Naive thymus-derived CD4-positive, alpha-beta T cell (primary cell): ENCODE measurements around the gene SNED1. TPM values are rescaled to one million over a fixed set of nuclear protein-coding genes. Genes with fewer than 3 reads are reported as not detected.

Source experiments
- ATAC-seq: fragments of 150-1000 bp; cut with Tn5 transposase; 2 replicates; pipeline ENCODE4 v1.10.0; 2021; ENCODE audit warnings: mild to moderate bottlenecking, moderate library complexity
- CTCF ChIA-PET: fragments of 350-600 bp; sonication (Branson Sonifier 250); formaldehyde crosslinking; loops from one replicate; lab custom pipeline; 2021; ENCODE audit warnings: antibody characterized with exemption; lab: Charles Lee
- POLR2A ChIA-PET: fragments of 350-600 bp; sonication (Branson Sonifier 250); formaldehyde crosslinking; loops from one replicate; lab custom pipeline; 2021; ENCODE audit warnings: antibody characterized with exemption, inconsistent platforms; lab: Charles Lee
- DNase-seq, 9 donors: peaks; one replicate each; pipeline versions ENCODE4 v3.0.0 to v3.0.0-alpha.2; 2020 to 2022; ENCODE audit warnings: mixed read lengths in 1 of 9
- H3K27ac ChIP-seq: one replicate; pipeline ENCODE4 v1.7.0; 2013; ENCODE audit warnings: mild to moderate bottlenecking, low read depth, low read length, moderate library complexity
- H3K27me3 ChIP-seq, 2 donors: one replicate each; pipeline ENCODE4 v1.7.0; 2013; ENCODE audit warnings: low read length in 2 of 2, mild to moderate bottlenecking in 2 of 2, moderate library complexity in 2 of 2; ENCODE audit not compliant: control insufficient read depth in 2 of 2, insufficient read depth in 2 of 2
- H3K36me3 ChIP-seq, 3 experiments: 1 replicate in 2 of 3; 2 replicates in 1 of 3; pipeline ENCODE4 v1.7.0; 2013; ENCODE audit warnings: low read length in 3 of 3, mild to moderate bottlenecking in 3 of 3, moderate library complexity in 1 of 3; ENCODE audit not compliant: insufficient read depth in 3 of 3, control insufficient read depth in 2 of 3
- H3K4me1 ChIP-seq, 2 donors: one replicate each; pipeline ENCODE4 v1.7.0; 2013; ENCODE audit warnings: low read length in 2 of 2, mild to moderate bottlenecking in 2 of 2, moderate library complexity in 1 of 2; ENCODE audit not compliant: control insufficient read depth in 2 of 2, insufficient read depth in 2 of 2
- H3K4me3 ChIP-seq: 2 replicates; pipeline ENCODE4 v1.7.0; 2013; ENCODE audit warnings: mild to moderate bottlenecking, low read length
- H3K9me3 ChIP-seq, 3 experiments: 1 replicate in 2 of 3; 2 replicates in 1 of 3; pipeline ENCODE4 v1.7.0; 2013; ENCODE audit warnings: low read length in 3 of 3; ENCODE audit not compliant: control insufficient read depth in 2 of 3
- H3K27ac Mint-ChIP-seq, 9 donors: one replicate each; pipeline ENCODE4 v1.8.0; 2020 to 2022; ENCODE audit warnings: mixed read lengths in 9 of 9, mild to moderate bottlenecking in 8 of 9, moderate library complexity in 5 of 9, inconsistent platforms in 2 of 9
- H3K27me3 Mint-ChIP-seq, 5 donors: one replicate each; pipeline ENCODE4 v1.8.0; 2021 to 2022; ENCODE audit warnings: mixed read lengths in 5 of 5, mild to moderate bottlenecking in 1 of 5
- H3K36me3 Mint-ChIP-seq, 5 donors: one replicate each; pipeline ENCODE4 v1.8.0; 2020 to 2022; ENCODE audit warnings: mixed read lengths in 5 of 5, mild to moderate bottlenecking in 3 of 5, inconsistent platforms in 1 of 5
- H3K4me1 Mint-ChIP-seq, 7 donors: one replicate each; pipeline ENCODE4 v1.8.0; 2020 to 2022; ENCODE audit warnings: mixed read lengths in 7 of 7, mild to moderate bottlenecking in 3 of 7, inconsistent platforms in 1 of 7
- H3K4me3 Mint-ChIP-seq, 10 donors: one replicate each; pipeline ENCODE4 v1.8.0; 2020 to 2022; ENCODE audit warnings: mild to moderate bottlenecking in 10 of 10, mixed read lengths in 10 of 10, moderate library complexity in 6 of 10, inconsistent platforms in 2 of 10
- H3K9me3 Mint-ChIP-seq, 11 donors: one replicate each; pipeline ENCODE4 v1.8.0; 2020 to 2022; ENCODE audit warnings: mixed read lengths in 11 of 11, mild to moderate bottlenecking in 4 of 11, inconsistent platforms in 1 of 11, moderate library complexity in 1 of 11
- intact Hi-C, 2 donors: fragments of 100-400 bp; cut with micrococcal nuclease; formaldehyde crosslinking; loops; one replicate each; pipeline ENCODE4 v1.15.1; 2023
- polyA plus RNA-seq, 2 donors: library from polyadenylated mRNA; unstranded; fragments of 300-500 nt; fragmentation: Illumina TruSeq; gene quantifications; one replicate each; pipeline ENCODE4 v1.2.3, GENCODE V29; 2021
- total RNA-seq, 6 experiments: library from RNA in 5 of 6; stranded (reverse) in 5 of 6; gene quantifications; 1 replicate in 5 of 6; 2 replicates in 1 of 6; pipeline ENCODE4 v1.2.3 and lab custom pipeline; 2021 to 2026

Gene SNED1
- total and polyA plus RNA-seq, 7 experiments from 2014 or later, result 1.0 to 120 (median 32.9) TPM

DNA sequence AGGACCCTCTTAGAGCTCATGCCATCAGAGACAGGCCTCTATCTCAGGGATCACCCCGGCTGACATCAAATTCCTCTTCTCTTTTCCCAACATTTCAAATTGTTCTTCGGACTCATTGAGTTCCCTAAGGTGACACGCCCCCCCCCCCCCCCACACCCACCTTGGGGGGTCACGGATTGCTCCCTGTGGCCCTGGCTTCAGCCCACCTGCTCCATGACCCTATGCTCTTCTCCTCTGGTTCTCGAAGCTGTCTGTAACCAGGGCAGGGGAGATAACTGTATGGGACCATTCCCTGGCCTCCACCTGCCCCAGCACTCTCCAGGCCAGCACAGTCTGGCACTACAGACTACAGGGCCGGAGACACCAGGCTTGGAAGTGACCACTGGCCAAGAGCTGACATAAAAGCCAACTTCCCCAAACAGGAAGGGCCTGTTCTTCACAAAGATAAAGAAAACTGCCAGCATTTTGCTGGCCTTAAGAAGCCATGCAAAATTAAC is 96.6 kb downstream of the SNED1 start:
- intact Hi-C loops, result loop anchor here in 1 of 2 donors (1.0 to 10.0 kb wide), 4 partner anchors 8 to 520 kb away; no protein-coding TSS in a partner anchor
- Histone ChIP-seq H3K9me3 (no peaks in the 10 kb centered on the region), H3K4me1 (peaks cover 28 to 49% of the 10 kb centered on the region in 2 donors), H3K27me3 (no peaks in the 10 kb centered on the region), H3K27ac (peak overlapping the region; percentile 32), H3K4me3 (peak overlapping the region; percentile 15), H3K36me3 (peaks cover 12 to 81% (median 35%) of the 10 kb centered on the region in 3 experiments)
- Mint-ChIP-seq H3K4me3 (peak overlapping the region in 6 of 10 donors; percentile 29 to 94 (median 70)), H3K27me3 (no peaks in the 10 kb centered on the region), H3K9me3 (peaks cover 0 to 9% (median 0%) of the 10 kb centered on the region in 11 donors), H3K4me1 (peaks cover 40 to 85% (median 78%) of the 10 kb centered on the region in 7 donors), H3K36me3 (peaks cover 20 to 80% (median 40%) of the 10 kb centered on the region in 5 donors), H3K27ac (peak overlapping the region; percentile 38 to 99 (median 91))
- CTCF ChIA-PET, result interaction anchor here (0.5 to 1.8 kb wide), 5 partner anchors 9 to 416 kb away, joined by 4 to 7 read pairs (median 6); no protein-coding TSS in a partner anchor
- POLR2A ChIA-PET, result interaction anchor here (0.7 to 7.1 kb wide), 11 partner anchors 8 to 196 kb away, joined by 3 to 145 read pairs (median 4); partner anchors contain the start of genes MTERF4, PASK and PPP1R7
- ATAC-seq (no peak), DNase-seq (no peak)

DNA sequence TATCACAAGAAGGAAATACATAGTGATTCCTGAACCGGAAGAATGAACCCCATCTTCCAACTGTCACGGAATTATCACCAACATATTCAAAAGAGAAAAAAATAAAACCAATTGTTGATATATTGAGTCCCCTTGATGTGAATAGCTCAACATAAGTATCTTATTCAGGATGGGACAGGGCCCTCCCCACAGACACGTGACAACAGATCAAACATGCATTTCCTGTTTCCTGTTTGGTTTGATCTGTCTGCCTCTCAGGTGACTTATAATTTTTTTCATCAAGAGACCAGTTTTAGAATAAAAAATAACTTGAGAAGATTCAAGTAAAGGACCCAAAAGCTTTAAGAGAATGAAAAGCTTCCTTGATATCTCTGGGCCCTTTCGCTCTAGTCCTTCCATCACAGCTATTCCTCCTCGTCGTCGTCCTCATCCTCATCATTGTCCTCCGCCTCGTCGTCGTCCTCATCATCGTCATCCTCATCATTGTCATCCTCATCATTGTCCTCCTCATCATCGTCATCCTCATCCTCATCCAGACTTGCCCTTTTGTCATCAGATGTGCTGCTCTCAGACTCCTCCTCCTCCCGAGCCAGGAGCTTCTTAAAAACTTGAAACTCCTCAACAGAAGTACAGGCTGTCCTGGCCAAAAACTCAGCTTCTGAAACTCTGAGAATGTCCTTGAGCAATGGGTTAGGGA is 97.3 kb downstream of the SNED1 start:
- H3K4me3 Mint-ChIP-seq, result peak overlapping the region; percentile 54 to 94 (median 72)
- peak; percentile 96 for ATAC-seq

DNA sequence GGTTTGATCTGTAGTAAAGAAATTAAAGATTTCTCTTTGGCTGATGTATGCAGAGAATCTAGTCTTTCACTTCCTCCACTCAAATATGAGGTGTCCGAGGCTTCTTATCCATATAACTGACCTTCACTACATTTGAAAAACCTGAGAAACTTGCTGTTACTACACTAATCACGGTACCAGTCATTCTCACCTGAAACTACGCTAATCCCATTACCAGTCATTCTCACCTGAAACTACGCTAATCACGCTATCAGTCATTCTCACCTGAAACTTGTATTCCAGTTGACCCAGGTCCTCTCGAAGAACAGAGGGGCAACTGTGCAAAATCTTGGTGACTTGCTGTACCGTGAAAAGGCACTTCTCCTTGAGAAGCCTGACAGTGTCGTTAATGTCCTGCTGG is 98.6 kb downstream of the SNED1 start:
- Mint-ChIP-seq H3K4me1 (peaks cover 42 to 85% (median 79%) of the 10 kb centered on the region in 7 donors), H3K9me3 (peaks cover 0 to 9% (median 0%) of the 10 kb centered on the region in 11 donors), H3K27me3 (no peaks in the 10 kb centered on the region), H3K4me3 (peak overlapping the region in 4 of 10 donors; percentile 54 to 94 (median 62)), H3K36me3 (peaks cover 20 to 67% (median 40%) of the 10 kb centered on the region in 5 donors), H3K27ac (peak overlapping the region in 8 of 9 donors; percentile 45 to 99 (median 92))
- ChIA-PET CTCF (interaction anchor here (0.6 kb wide), 1 partner anchor 97 kb away, joined by 4 read pairs; no protein-coding TSS in a partner anchor), POLR2A (interaction anchor here (1.6 to 7.1 kb wide), 3 partner anchors 10 to 53 kb away, joined by 7 to 145 read pairs (median 30); partner anchors contain the start of genes MTERF4, PASK and PPP1R7)
- Histone ChIP-seq H3K4me1 (peaks cover 35 to 58% of the 10 kb centered on the region in 2 donors), H3K27ac (no peak overlapping the region), H3K4me3 (no peak overlapping the region), H3K27me3 (no peaks in the 10 kb centered on the region), H3K9me3 (no peaks in the 10 kb centered on the region), H3K36me3 (peaks cover 12 to 70% (median 28%) of the 10 kb centered on the region in 3 experiments)
- intact Hi-C loops, result loop anchor here in 1 of 2 donors (10.0 kb wide), 1 partner anchor 518 kb away; no protein-coding TSS in a partner anchor
- ATAC-seq (no peak), DNase-seq (no peak)

More for the DNA sequence above, 97.3 kb downstream of the SNED1 start:
- peaks cover 0 to 9% (median 0%) of the 10 kb centered on the region in 11 donors for H3K9me3 Mint-ChIP-seq
- H3K27ac ChIP-seq, result peak overlapping the region; percentile 46
- H3K36me3 ChIP-seq, result peaks cover 12 to 81% (median 35%) of the 10 kb centered on the region in 3 experiments
- peaks cover 20 to 76% (median 40%) of the 10 kb centered on the region in 5 donors for H3K36me3 Mint-ChIP-seq
- DNase-seq, result peak in 7 of 9 donors; percentile 71 to 84 (median 77)
- ChIA-PET POLR2A (interaction anchor here (0.8 to 7.1 kb wide), 9 partner anchors 9 to 87 kb away, joined by 3 to 145 read pairs (median 4); partner anchors contain the start of genes MTERF4, PASK and PPP1R7), CTCF (interaction anchor here (0.5 to 1.8 kb wide), 8 partner anchors 10 to 415 kb away, joined by 3 to 7 read pairs (median 5); partner anchors contain the start of gene PASK)
- intact Hi-C loops, result loop anchor here in 1 of 2 donors (1.0 to 10.0 kb wide), 4 partner anchors 8 to 519 kb away; no protein-coding TSS in a partner anchor
- H3K27me3 ChIP-seq, result no peaks in the 10 kb centered on the region
- H3K27ac Mint-ChIP-seq, result peak overlapping the region; percentile 46 to 99 (median 95)
- peaks cover 40 to 88% (median 81%) of the 10 kb centered on the region in 7 donors for H3K4me1 Mint-ChIP-seq
- H3K9me3 ChIP-seq, result no peaks in the 10 kb centered on the region
- peak overlapping the region; percentile 15 for H3K4me3 ChIP-seq
- H3K27me3 Mint-ChIP-seq, result no peaks in the 10 kb centered on the region
- H3K4me1 ChIP-seq, result peaks cover 28 to 50% of the 10 kb centered on the region in 2 donors

DNA sequence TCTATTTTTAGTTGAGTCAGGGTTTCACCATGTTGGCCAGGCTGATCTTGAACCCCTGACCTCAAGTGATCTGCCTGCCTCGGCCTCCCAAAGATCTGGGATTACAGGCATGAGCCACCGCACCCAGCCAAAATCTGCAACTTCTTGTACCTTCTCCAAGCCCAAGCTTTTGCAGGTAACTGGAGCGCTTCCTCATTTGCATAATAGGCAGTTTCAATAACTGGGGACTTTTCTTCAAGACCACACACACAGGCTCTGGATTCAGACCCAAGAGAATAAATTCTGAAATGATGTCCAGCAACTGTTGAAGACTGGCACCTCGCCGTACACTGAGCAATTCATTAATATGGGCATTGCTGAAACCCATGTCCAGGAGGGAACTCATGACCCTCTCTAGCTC is 100.8 kb downstream of the SNED1 start:
- Histone ChIP-seq H3K36me3 (peaks cover 12 to 53% (median 12%) of the 10 kb centered on the region in 3 experiments), H3K9me3 (no peaks in the 10 kb centered on the region), H3K4me3 (no peak overlapping the region), H3K27me3 (no peaks in the 10 kb centered on the region), H3K27ac (no peak overlapping the region), H3K4me1 (peaks cover 47 to 64% of the 10 kb centered on the region in 2 donors)
- intact Hi-C loops, result loop anchor here in 1 of 2 donors (10.0 kb wide), 1 partner anchor 516 kb away; no protein-coding TSS in a partner anchor
- Mint-ChIP-seq H3K4me1 (peaks cover 44 to 89% (median 76%) of the 10 kb centered on the region in 7 donors), H3K9me3 (peaks cover 0 to 9% (median 0%) of the 10 kb centered on the region in 11 donors), H3K27me3 (no peaks in the 10 kb centered on the region), H3K4me3 (peak overlapping the region in 6 of 10 donors; percentile 58 to 99 (median 90)), H3K36me3 (peaks cover 20 to 52% (median 37%) of the 10 kb centered on the region in 5 donors), H3K27ac (peak overlapping the region in 7 of 9 donors; percentile 64 to 99 (median 82))
- POLR2A ChIA-PET, result interaction anchor here (0.6 to 5.4 kb wide), 2 partner anchors 12 to 48 kb away, joined by 3 to 68 read pairs; no protein-coding TSS in a partner anchor
- DNase-seq, result peak in 1 of 9 donors; percentile 4
- CTCF ChIA-PET, result interaction anchor here (0.7 kb wide), 1 partner anchor 89 kb away, joined by 3 read pairs; no protein-coding TSS in a partner anchor
- ATAC-seq, result no peak

DNA sequence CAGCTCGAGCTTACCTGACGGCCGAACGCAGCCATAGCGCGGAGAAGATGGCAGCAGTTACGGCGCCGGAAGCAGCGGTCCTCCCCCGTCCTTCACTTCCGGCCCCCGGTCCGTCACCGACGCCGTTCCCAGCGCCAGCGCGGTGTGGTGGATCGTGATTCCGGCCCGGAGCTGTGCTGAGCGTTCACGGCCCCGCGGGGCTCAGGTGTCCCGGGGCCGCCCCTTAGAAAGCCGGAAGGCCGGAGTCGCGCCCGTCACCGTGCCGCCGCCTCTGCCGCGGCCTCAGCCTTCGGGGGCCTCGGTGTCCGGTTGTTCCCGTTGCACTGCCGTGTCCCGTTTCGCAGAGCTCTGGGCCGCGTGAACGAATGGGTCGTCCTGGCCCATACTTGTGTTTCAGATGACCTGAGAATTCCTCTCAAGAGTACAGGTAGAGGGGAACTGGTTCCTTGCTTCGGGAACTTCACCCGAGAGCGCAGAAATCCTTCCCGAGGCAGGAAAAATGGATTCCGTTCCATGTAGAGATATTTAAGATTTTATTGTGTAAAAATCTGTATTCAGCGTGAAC is 103.9 kb downstream of the SNED1 start, which contains the start of gene MTERF4:
Gene MTERF4, minus strand, starts transcription at position 49 of the 565 bp plus-strand sequence. Its CDS starts 14 bp downstream, at position 35.
- H3K4me3 Mint-ChIP-seq, result peak within 1 kb of the TSS; percentile 86 to 99 (median 96)
- peak within 1 kb of the TSS; percentile 96 to 99 (median 99) for H3K27ac Mint-ChIP-seq
- ATAC-seq, result peak; percentile 98
- ChIA-PET POLR2A (interaction anchor here (0.7 to 13.6 kb wide), 14 partner anchors 8 to 214 kb away, joined by 3 to 150 read pairs (median 4); partner anchors contain the start of genes HDLBP, PASK, PPP1R7 and SEPTIN2), CTCF (interaction anchor here (0.5 to 1.5 kb wide), 4 partner anchors 22 to 60 kb away, joined by 3 to 5 read pairs (median 4); no protein-coding TSS in a partner anchor)
- peak; percentile 80 to 91 (median 86) for DNase-seq
- Histone ChIP-seq H3K36me3 (peaks cover under 1 to 33% (median 7%) of the 10 kb centered on the region in 3 experiments), H3K27ac (peak within 1 kb of the TSS; percentile 92), H3K4me3 (peak within 1 kb of the TSS; percentile 89), H3K27me3 (no peaks in the 10 kb centered on the region), H3K9me3 (no peaks in the 10 kb centered on the region), H3K4me1 (peaks cover 29 to 55% of the 10 kb centered on the region in 2 donors)
- H3K27me3 Mint-ChIP-seq, result no peaks in the 10 kb centered on the region
- H3K4me1 Mint-ChIP-seq, result peaks cover 27 to 84% (median 64%) of the 10 kb centered on the region in 7 donors
- peaks cover 9 to 42% (median 16%) of the 10 kb centered on the region in 5 donors for H3K36me3 Mint-ChIP-seq
- H3K9me3 Mint-ChIP-seq, result no peaks in the 10 kb centered on the region
- intact Hi-C loops, result loop anchor here (1.0 to 10.0 kb wide), 12 partner anchors 10 to 782 kb away; partner anchors contain the start of genes HDLBP (in 2 of the 2), SEPTIN2 (in 2 of the 2), ATG4B (in 1 of the 2) and PASK (in 1 of the 2)
